Measurements from ENCODE around the gene MEGF9.

MEGF9 gene

DNA sequence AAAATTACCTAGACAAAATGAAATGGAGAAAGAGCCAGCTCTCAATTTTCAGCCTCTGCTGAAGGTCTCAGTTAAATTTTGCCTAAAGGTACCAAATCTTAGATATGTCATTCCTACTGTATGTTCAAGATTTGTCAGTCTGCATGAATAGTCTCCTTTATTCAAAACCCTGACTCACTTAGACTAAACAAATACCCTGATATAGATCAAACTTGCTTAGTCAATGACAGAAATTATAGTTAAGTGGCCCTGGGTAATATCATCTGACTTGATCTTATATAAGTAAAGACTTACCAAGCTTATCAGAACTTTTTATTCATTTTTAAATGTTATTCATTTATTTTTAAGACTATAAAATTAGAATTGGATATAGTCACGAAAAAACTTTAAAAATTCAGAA lies 12.2 kb downstream of the MEGF9 start:
- no peak for DNase-seq

DNA sequence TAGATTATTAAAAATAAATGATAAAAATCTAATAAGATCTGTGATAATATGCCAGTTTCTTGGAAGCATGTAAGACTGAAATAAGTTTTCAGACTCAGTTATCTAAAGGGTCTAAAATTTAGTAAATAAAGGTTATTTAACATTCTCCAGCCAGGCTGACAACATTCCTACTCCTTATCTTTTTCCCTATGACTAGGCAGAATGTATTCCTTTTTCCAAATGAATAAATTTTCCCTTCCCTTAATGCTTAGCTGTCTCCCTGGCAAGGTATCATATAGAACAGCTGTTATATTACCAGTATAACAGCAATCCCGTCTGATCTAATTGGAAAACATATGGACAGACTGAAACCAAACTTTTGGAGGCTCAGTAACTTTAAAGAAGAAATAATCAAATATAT lies 13.0 kb downstream of the MEGF9 start:
- DNase-seq = no peak

DNA sequence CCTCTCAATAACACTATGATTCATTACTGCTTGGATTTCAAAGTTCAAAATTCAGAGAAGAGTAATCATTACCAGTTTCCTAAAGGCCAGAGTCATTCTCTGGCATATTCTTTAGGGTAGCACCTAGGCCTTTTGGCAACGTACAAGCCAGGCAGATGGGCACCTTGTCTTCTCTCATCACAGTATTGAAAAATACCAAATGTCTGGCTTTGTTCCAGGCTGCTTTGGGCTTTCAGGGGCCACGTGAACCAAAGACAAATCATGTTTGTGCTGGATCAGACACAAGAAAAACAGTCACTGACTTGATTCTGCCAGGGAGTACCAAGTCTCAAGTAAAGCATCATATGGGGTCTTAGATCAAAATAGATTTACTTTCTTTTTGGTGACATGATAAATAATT lies 15.5 kb downstream of the MEGF9 start:
- no peak for DNase-seq

DNA sequence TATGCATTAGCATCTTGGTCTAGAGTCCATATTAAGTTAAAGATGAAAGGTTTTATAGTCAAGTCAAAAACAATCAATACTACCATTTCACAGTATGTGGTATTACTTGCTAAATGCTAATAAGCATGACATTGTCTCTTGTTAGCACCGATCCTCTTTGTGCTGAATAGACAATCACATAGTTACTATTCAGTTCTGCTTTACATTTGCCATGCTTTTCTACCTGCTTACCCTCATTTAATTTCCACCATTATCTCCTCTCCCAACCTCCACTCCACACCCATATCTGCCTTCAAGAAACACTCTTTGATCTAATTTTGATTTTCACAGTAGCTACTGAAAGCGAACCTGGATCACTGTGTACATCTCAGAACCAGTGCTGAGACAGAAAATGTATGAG lies 16.8 kb downstream of the MEGF9 start:
- DNase-seq = no peak

DNA sequence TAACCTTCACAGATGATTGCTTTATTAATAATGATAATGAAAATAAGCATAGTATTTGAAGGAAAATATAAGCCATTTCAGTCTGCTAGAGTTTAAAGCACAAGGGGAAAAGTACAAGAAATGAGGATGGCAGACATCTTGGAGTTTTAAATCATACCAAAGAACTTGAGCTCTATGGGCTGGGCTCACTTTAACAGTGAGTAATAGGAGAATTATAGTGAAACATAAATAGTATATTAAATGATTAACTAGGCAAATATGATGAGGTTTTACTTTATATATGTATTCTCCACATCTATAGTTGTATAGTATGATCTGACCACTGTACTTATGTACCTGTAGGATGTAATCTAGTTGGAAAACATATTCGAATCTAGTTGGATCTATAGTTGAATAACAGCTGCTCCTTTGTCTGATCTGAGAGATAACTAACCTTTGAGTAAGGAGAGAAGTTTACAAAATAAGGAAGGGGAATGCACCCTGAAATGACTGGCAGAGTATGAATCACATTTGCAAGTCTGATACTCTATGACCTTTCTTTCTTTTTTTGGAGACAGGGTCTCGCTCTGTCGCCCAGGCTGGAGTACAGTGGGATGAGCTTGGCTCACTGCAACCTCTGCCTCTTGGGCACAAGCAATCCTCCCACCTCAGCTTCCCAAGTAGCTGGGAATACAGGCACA lies 17.6 kb downstream of the MEGF9 start:
- DNase-seq = no peak

DNA sequence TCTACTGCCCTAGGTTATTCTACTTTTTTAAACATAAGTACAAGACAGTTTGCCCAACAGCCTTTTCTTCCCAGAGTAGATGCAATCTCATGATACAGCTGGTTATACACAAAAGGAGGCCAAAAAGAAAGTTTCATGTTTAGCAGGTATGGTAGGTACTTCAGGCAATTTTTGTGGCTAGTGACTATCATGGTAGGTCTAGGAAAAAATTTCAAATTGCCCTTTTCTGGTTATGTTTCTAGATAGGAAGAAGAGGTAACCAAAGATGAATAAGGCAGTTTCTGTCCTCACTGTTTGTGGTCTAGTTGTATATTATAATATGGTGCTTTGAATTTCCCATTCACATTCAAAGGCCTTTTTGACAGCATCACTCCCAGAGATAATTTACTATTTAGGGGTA lies 19.7 kb downstream of the MEGF9 start:
- no peak for DNase-seq

DNA sequence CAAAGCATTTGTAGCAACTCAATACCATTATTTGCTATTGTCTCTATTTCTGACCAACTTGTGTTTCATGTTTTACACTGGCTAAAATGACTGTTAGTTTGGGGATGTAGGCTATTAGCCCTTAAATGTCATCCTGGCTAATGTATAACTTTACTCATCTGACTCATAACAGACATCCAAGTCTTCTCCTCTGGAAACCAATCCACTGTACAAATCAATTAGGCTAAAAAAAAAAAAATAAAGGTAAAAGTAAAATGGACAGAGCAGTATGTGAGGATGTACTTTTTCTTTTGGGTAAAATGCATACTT lies 20.6 kb downstream of the MEGF9 start:
- no peak for DNase-seq

DNA sequence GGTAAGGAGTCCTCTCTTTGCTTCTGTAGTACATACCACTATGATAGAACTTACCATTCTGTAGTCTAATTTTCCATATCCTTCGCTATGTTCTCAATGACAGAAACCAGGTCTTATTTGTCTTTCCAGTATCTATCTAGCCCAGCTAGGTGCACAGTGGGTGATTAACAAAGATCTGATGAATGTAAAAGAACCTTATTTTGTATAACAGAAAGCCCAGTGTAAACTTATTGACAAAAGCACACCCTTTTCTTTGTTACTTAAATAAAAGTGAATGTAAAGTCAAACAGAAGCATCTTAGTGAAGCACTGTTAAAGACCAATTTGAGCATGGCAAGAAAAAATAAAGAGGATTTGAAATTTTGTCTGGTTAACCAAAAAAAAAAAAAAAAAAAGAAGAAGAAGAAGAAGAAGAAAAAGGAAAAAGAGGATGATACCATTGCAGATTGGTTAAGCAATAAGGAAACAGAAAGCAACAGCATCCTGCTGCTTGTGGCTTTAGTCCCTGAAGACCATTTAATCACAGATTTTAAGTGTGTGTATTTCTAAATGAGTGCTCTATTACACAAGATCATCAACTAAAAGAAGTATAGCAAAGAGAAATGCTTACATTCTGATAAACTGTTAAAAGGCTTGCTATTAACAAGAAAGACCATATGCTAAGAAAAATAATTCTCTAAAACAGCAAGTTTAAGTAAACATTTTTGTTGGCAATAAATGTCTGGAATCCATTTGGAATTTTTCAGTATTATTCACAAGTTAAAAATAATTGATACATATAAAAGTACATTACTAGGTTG lies 21.2 kb downstream of the MEGF9 start:
- DNase-seq = no peak

DNA sequence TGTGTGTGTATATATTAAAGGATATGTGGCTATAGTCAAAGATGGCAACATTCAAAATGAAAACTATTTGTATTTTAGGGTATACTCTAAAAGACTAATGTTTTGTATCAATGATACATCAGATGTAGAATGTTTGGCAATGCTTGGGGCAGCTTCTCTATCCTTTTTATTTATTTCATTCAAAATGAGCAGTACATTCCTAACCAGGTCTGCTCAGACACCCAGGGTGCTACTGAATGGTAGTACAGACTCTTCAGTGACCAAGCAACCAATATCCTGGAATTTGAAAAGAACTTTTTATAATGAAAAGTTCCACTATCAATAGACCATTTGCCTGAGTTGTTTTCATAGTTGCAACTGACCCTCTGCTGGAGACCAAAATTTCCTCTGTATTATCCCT lies 23.9 kb downstream of the MEGF9 start:
- DNase-seq = no peak

DNA sequence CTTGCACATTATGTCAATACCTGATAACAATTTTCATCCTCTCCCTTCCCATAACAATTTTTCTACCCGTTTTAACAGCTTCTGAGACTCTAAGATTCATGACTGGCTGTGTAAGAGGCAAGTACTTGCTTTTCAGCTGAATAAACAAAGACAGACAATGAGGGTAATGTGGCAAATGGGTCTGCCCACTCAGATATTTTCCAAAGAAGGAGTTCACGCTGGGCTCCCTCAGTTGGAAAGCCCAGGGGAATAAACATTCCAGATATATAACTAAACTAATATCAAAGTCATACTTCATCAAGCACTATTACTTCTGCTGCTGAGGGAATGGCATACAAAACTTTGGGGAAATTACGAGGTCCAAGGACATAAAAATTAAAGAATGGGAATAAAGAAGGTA lies 24.4 kb downstream of the MEGF9 start:
- DNase-seq = no peak

DNA sequence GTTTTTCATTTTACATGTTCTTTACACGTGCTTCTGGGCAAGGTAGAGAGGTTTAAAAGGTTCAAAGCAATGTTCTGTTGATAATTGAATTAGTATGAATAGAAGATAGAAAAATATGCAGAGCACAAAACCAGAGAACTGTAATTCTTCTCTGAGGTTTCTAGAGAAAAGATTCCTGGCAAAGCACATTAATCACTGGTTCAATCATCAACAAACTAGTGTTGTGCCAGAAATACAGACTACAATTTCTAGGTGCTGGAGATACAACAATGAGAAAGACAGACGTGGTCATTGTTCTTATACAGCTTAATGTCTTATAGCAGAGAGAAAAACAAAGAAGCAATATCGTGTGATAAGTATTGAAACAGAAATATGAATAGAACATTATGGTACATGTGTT lies 25.5 kb downstream of the MEGF9 start:
- DNase-seq = no peak

DNA sequence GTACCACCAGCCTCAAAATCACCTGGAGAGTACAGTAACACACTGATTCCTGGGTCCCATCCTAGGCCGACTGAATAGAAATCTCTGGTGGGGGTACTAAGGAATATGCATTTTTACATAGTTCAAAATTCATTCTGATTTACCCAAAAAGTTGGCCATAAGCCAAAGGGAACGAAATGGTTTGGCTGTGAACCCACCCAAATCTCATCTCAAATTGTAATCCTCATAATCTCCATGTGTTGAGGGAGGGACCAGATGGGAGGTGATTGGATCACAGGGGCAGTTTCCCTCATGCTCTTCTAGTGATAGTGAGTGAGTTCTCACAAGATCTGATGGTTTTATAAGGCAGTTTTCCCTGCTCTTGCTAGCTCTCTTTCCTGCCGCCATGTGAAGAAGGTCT lies 31.1 kb downstream of the MEGF9 start:
- no peak for DNase-seq

DNA sequence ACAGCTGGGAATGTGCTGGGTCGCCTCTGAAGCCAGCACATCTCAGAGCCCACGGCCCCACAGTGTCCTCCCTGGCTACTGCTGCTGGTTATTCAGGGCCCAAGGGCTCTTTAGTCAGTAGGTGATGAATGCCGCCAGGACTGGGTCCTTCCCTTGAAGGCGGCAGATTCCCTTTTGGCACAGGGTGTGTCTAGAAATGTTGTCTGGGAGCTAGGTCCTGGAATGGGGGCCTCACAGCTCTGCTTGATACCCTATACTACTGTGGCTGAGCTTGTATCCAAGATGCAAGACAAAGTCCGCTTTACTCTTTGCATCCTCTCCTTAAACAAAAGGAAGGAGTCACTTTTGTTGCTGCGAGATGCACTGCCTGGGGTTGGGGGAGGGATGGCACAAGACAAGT lies 33.1 kb downstream of the MEGF9 start:
- DNase-seq = no peak

DNA sequence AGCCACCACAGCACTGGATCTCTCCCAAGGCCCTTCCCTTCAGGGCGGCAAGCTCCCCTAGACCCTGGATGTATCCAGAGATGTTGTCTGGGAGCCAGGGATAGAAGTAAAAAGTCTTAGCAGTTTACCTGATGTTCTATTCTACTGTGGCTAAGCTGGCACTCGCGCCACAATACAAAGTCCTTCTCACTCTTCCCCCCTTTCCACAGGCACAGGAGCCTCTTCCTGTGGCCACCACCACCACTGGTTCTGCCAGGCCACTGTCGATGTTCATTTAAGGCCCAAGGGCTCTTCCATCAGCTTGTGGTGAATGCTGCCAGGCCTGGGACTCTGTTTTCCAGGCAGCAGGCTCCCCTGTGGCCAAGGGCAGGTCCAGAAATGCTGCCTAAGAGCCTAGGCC lies 33.7 kb downstream of the MEGF9 start:
- DNase-seq = no peak

DNA sequence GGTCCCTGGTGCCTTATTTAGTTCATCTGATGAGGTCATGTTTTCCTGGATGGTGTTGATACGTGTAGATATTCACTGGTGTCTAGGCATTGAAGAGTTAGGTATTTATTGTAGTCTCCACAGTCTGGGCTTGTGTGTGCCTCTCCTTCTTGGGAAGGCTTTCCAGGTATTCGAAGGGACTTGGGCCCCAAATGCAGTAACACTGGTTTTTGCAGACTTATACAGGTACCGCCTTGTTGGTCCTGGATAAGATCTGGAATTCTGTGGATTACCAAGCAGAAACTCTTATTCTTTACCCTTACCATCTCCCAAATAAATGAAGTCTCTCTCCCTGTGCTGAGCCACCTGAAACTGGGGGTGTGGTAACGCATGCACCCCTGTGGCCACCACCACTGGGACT lies 34.1 kb downstream of the MEGF9 start:
- DNase-seq = no peak

DNA sequence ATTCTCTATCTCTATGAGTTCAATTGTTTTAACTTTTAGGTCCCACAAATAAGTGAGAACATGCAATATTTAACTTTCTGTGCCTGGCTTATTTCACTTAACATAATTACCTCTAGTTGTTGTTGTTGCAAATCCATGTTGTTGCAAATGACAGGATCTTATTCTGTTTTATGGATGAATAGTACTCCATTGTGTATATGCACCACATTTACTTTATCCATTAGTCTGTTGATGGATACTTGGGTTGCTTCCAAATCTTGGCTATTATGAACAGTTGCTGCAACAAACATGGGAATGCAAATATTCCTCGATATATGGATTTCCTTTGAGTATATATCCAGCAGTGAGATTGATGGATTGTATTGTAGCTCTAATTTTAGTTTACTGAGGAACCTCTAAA lies 36.3 kb downstream of the MEGF9 start:
- no peak for DNase-seq

DNA sequence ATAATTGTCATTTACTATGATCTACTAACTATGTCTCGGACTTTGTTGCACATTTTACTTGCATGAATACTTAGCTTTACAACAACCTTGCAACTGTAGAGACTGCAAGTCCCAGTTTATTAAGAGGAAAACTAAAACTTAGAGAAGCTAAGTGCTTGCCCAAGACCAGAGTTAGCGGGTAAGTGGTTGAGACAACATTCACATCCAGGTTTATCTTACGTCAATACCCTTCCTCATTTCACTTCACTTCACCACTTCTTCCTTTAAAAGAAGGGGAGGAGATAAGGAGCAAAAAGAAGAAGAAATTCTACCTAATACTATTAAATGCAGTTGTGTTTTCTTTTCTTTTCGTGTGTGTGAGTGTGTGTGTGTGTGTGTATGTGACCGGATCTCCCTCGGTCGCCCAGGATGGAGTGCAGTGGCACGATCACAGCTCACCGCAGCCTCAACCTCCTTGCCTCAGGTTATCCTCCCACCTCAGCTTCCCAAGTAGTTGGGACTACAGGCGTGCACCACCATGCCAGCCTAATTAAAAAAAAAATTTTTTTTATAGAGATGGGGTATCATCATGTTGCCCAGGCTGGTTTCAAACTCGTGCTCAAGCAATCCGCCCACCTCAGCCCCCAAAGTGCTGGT lies 37.4 kb downstream of the MEGF9 start:
- DNase-seq = no peak

DNA sequence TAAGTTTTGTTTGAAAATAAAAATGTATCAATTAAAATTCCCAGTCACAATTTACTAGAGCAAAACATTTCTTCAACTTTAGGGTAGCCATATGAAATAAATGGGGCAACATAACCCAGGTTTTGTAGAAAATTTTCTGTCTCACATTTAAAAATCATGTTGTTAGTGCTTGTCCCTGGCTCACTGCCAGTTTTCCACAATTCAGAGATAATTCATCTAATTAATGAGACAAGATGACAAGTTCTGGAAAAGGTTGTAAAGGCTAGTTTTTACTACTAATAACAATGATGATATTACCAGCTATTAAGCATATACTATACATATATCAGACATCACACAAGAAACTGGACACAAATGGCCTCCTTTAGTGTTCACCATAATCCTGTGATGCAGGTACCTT lies 45.9 kb downstream of the MEGF9 start:
- no peak for DNase-seq

DNA sequence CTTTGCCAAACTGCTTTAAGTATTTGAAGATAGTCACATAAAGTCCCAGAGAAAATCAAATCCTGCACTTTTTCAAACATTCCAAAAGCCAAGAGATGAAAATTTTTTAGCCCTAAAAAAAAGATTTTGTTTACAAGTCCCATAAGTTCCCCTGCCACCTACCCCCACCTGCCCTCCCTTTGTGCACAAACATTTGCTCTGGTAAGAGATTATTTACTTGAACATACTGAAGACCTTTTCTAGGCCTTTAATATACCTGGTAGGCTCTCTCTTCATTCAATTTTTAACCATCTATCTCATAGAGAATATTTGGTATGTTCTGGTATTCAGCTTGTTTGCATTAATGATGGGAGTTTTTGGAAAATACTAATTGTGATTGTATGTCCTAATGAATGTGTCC lies 50.3 kb downstream of the MEGF9 start:
- DNase-seq = no peak

DNA sequence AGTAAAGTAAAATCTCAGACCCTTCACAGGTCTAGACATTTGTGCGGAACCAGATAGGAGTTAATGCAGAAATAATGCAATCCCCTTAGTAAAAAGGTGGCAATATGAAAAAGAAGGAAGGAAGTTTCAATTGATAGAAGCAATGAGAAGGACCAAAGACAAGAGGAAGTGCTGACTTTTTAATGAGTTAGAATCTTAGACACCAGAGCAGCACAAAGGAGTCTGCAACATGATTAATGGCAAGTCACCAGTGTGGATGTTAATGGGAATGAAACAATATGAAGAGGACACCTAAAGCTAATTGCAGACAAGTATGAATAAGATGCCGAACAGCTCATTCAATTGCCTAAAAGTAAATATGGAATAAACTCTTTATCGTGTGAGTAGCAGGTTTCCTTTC lies 50.9 kb downstream of the MEGF9 start:
- no peak for DNase-seq

DNA sequence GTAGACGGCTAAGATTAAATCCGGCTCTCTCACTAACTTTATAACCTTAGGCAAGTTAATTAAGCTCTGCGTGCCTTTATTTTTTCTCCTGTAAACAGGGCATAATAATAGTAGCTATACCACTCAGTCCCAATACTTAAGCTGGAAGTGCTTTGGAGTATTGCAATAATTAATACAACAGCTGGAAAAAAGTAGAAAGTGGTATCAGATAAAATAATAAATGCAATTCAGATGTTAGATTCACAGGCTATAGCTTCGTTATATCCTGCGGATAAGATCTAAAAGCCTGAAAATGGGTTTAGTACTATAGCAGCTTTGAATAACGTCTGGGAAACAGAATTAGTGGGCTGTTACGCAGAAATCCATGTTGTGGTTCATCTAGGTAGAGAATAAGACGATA lies 51.8 kb downstream of the MEGF9 start:
- DNase-seq = no peak

DNA sequence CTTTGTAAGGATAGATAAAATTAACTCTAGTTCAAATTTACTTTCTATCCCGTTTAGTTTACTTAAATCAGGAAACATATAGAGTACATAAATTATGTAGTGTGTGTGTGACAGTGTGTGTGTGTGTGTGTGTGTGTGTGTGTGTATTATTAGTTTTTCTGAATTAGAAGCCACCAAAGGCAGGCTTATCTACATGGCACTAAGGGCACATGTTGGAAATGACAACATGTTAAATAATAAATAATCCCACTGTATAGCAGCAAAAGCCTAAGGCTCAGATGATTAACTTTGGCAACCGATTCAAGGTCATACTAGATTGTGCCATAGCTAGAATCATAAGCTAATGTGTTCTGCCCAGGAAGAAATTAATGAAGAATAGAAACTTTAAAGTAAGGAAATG lies 54.6 kb downstream of the MEGF9 start:
- DNase-seq = no peak

DNA sequence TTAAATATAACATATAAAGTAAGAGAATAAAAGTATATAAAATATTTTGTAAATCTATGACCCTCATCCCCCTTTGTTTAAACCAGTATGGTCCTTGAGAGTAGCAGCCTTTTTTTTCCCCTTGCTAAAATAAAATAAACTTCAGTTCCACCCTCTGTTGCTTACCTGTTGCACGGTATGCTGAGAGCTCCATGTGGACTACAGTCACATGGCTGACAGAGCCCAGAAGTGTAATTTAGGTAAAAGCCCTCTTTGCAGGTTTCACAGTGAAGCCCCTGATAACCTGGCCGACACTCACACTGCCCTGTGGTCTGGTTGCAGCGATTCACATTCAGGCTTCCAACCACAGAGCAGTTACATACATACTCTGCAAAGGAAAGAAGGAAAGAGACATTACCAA lies 55.1 kb downstream of the MEGF9 start:
- no peak for DNase-seq

DNA sequence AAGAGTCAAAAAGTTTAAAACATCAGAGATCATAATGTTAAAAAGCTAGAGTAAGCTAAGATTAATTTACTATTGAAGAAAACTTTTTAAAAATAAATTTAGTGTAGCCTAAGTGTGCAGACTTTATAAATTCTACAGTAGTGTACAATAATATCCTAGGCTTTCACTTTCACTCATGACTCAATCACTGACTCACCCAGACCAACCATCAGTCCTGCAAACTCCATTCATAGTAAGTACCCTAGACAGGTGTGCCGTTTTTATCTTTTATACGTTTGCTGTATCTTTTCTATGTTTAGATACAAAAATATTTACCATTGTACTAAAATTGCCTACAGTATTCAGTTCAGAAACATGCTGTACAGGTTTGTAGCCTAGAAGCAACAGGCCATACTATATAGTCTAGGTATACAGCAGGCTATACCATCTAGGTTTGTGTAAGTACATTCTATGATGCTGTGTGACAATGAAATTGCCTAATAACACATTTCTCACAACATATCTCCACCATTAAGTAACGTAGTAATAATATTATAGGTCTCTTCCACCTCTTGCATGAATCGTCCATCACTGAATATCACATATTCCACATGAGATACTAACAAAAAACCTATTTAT lies 59.2 kb downstream of the MEGF9 start:
- no peak for DNase-seq
